IMR-90 (cell line): ENCODE results near the gene RHOC. TPM values are rescaled to one million over a fixed set of nuclear protein-coding genes. Genes with fewer than 3 reads are reported as not detected.

ENCODE experiments used
- ATAC-seq: fragments of 200-7000 bp; cut with Tn5 transposase; 2 replicates; pipeline ENCODE4 v1.9.1; 2020; ENCODE audit warnings: low read depth, mild to moderate bottlenecking, moderate library complexity
- BruUV-seq: library from RNA; stranded (reverse); fragments of 400-500 nt; replicated peaks from 2 replicates; lab custom pipeline; 2021; lab: Mats Ljungman, UMichigan
- CTCF ChIA-PET: fragments of 300-600 bp; formaldehyde crosslinking; extraction: SDS; loops from one replicate; lab custom pipeline; 2021; ENCODE audit warnings: antibody characterized with exemption; lab: Yijun Ruan, JAX
- POLR2A ChIA-PET: fragments of 300-600 bp; sonication (Branson Sonifier 250); formaldehyde crosslinking; loops from one replicate; lab custom pipeline; 2022; ENCODE audit warnings: antibody characterized with exemption; ENCODE audit not compliant: unreplicated experiment; lab: Charles Lee
- DNase-seq: peaks from one replicate; pipeline ENCODE4 v3.0.0; 2013
- H2AFZ ChIP-seq: replicated peaks from 2 replicates; pipeline ENCODE3; 2013; ENCODE audit warnings: low read length, mild to moderate bottlenecking; ENCODE audit not compliant: poor library complexity
- H2AK5ac ChIP-seq: 2 replicates; pipeline ENCODE4 v1.6.1; 2013; ENCODE audit warnings: low read depth, low read length, inconsistent platforms
- H2AK9ac ChIP-seq: replicated peaks from 2 replicates; pipeline ENCODE3; 2013; ENCODE audit warnings: mild to moderate bottlenecking, low read depth, low read length, moderate library complexity; ENCODE audit not compliant: poor library complexity
- H2BK120ac ChIP-seq: 2 replicates; pipeline ENCODE4 v1.6.1; 2013; ENCODE audit warnings: low read depth, low read length, inconsistent platforms
- H2BK15ac ChIP-seq: 3 replicates; pipeline ENCODE4 v1.6.1; 2013; ENCODE audit warnings: low read depth, low read length, inconsistent platforms
- H2BK20ac ChIP-seq: 2 replicates; pipeline ENCODE4 v1.6.1; 2013; ENCODE audit warnings: low read depth, mild to moderate bottlenecking, inconsistent platforms, low read length, moderate library complexity
- H2BK5ac ChIP-seq: 2 replicates; pipeline ENCODE4 v1.6.1; 2013; ENCODE audit warnings: mild to moderate bottlenecking, low read depth, low read length, inconsistent platforms; ENCODE audit not compliant: poor library complexity, severe bottlenecking
- H3K14ac ChIP-seq: replicated peaks from 2 replicates; pipeline ENCODE4 v1.6.1; 2013; ENCODE audit warnings: low read depth, low read length, inconsistent platforms
- H3K18ac ChIP-seq: 2 replicates; pipeline ENCODE4 v1.6.1; 2013; ENCODE audit warnings: low read depth, low read length, control low read depth
- H3K23ac ChIP-seq: 2 replicates; pipeline ENCODE4 v1.6.1; 2013; ENCODE audit warnings: low read depth, low read length, inconsistent platforms
- H3K27ac ChIP-seq: 2 replicates; pipeline ENCODE4 v1.5.1; 2013; ENCODE audit warnings: mild to moderate bottlenecking, control low read depth, low read length; ENCODE audit not compliant: insufficient read depth
- H3K27me3 ChIP-seq: 2 replicates; pipeline ENCODE4 v1.6.1; 2013; ENCODE audit warnings: low read length; ENCODE audit not compliant: control insufficient read depth, insufficient read depth
- H3K36me3 ChIP-seq: 2 replicates; pipeline ENCODE4 v1.6.1; 2013; ENCODE audit warnings: low read length, mixed read lengths; ENCODE audit not compliant: control insufficient read depth, insufficient read depth
- H3K4ac ChIP-seq: 2 replicates; pipeline ENCODE4 v1.6.1; 2013; ENCODE audit warnings: low read depth, low read length, inconsistent platforms
- H3K4me1 ChIP-seq: 2 replicates; pipeline ENCODE4 v1.6.1; 2013; ENCODE audit warnings: low read length, mixed read lengths; ENCODE audit not compliant: control insufficient read depth, insufficient read depth
- H3K4me2 ChIP-seq: 2 replicates; pipeline ENCODE4 v1.6.1; 2013; ENCODE audit warnings: low read depth, mild to moderate bottlenecking, control low read depth, low read length, moderate library complexity
- H3K4me3 ChIP-seq: 2 replicates; pipeline ENCODE4 v1.5.1; 2013; ENCODE audit warnings: low read depth, mild to moderate bottlenecking, control low read depth, low read length, moderate library complexity; ENCODE audit not compliant: insufficient read depth
- H3K56ac ChIP-seq: 2 replicates; pipeline ENCODE4 v1.6.1; 2013; ENCODE audit warnings: low read length, inconsistent platforms; ENCODE audit not compliant: insufficient read depth; ENCODE audit errors: extremely low read depth
- H3K79me1 ChIP-seq, 2 experiments: 2 replicates each; pipeline ENCODE4 v1.6.1; 2013; ENCODE audit warnings: low read length in 2 of 2, inconsistent platforms in 1 of 2, low read depth in 1 of 2
- H3K9ac ChIP-seq: 2 replicates; pipeline ENCODE4 v1.6.1; 2013; ENCODE audit warnings: low read depth, low read length, control low read depth
- H3K9me1 ChIP-seq: 2 replicates; pipeline ENCODE4 v1.6.1; 2013; ENCODE audit warnings: low read length, inconsistent platforms; ENCODE audit not compliant: insufficient read depth
- H3K9me3 ChIP-seq: 2 replicates; pipeline ENCODE4 v1.6.1; 2013; ENCODE audit warnings: low read length; ENCODE audit not compliant: control insufficient read depth, insufficient read depth
- H4K20me1 ChIP-seq: 2 replicates; pipeline ENCODE4 v1.6.1; 2013; ENCODE audit warnings: low read length, inconsistent platforms; ENCODE audit not compliant: insufficient read depth
- H4K5ac ChIP-seq: 2 replicates; pipeline ENCODE4 v1.6.1; 2013; ENCODE audit warnings: mild to moderate bottlenecking, low read depth, low read length, control low read depth
- H4K8ac ChIP-seq, 2 experiments: 2 replicates each; pipeline ENCODE4 v1.6.1; 2013; ENCODE audit warnings: low read depth in 2 of 2, low read length in 2 of 2, control low read depth in 1 of 2, inconsistent platforms in 1 of 2
- H4K91ac ChIP-seq: 2 replicates; pipeline ENCODE4 v1.6.1; 2013; ENCODE audit warnings: low read depth, low read length, inconsistent platforms; ENCODE audit not compliant: insufficient read depth
- BHLHE40 ChIP-seq: fragments of 150-350 bp; IDR thresholded peaks from 2 replicates; pipeline ENCODE4 v1.6.1; 2016; ENCODE audit warnings: mild to moderate bottlenecking, low read depth, low read length
- CEBPB ChIP-seq: IDR thresholded peaks from 2 replicates; pipeline ENCODE4 v1.6.1; 2012; ENCODE audit warnings: low read depth, low read length, improper control_type of control experiment
- CHD1 ChIP-seq: IDR thresholded peaks from 2 replicates; pipeline ENCODE4 v1.6.1; 2012; ENCODE audit warnings: low read depth, low read length, improper control_type of control experiment
- ELK1 ChIP-seq: fragments of 150-350 bp; IDR thresholded peaks from 2 replicates; pipeline ENCODE4 v1.6.1; 2016; ENCODE audit warnings: low read depth, mild to moderate bottlenecking, low read length, moderate library complexity, borderline replicate concordance
- FOS ChIP-seq: fragments of 150-350 bp; IDR thresholded peaks from 2 replicates; pipeline ENCODE4 v1.6.1; 2016; ENCODE audit warnings: low read depth, low read length
- MAZ ChIP-seq: IDR thresholded peaks from 2 replicates; pipeline ENCODE4 v1.6.1; 2012; ENCODE audit warnings: low read depth, mild to moderate bottlenecking, low read length, improper control_type of control experiment, moderate library complexity, borderline replicate concordance
- MXI1 ChIP-seq: IDR thresholded peaks from 2 replicates; pipeline ENCODE4 v1.6.1; 2012; ENCODE audit warnings: low read depth, mild to moderate bottlenecking, low read length, moderate library complexity, borderline replicate concordance
- NFE2L2 ChIP-seq: fragments of 150-350 bp; IDR thresholded peaks from 2 replicates; pipeline ENCODE4 v1.6.1; 2016; ENCODE audit warnings: low read depth, mild to moderate bottlenecking, low read length
- POLR2A ChIP-seq: IDR thresholded peaks from 2 replicates; pipeline ENCODE4 v1.6.1; 2012; ENCODE audit warnings: mild to moderate bottlenecking, low read depth, low read length
- RCOR1 ChIP-seq: IDR thresholded peaks from 2 replicates; pipeline ENCODE4 v1.6.1; 2012; ENCODE audit warnings: mild to moderate bottlenecking, low read length, improper control_type of control experiment; ENCODE audit not compliant: insufficient replicate concordance
- WGBS, 2 experiments: methylation state at CpG; one replicate each; pipeline versions ENCODE4 v1.1.5 to v1.1.7; 2013; ENCODE audit warnings: missing lambda C conversion rate in 2 of 2; ENCODE audit not compliant: insufficient read length in 1 of 2; ENCODE audit errors: extremely low coverage in 2 of 2; 5-methylcytosine and 5-hydroxymethylcytosine counted together
- dilution Hi-C: fragments of 300-500 bp; cut with HindIII; formaldehyde crosslinking; loops from one replicate; pipeline ENCODE4 v1.14.3; 2018; ENCODE audit warnings: low sequenced_read_pairs; ENCODE audit not compliant: unreplicated experiment
- in situ Hi-C: fragments of 300-500 bp; cut with MboI; formaldehyde crosslinking; loops from 3 replicates; pipeline ENCODE4 v1.14.3; 2019; ENCODE audit warnings: low sequenced_read_pairs, inconsistent platforms, mixed read lengths
- intact Hi-C: fragments of 100-400 bp; cut with micrococcal nuclease; formaldehyde crosslinking; loops from 2 replicates; pipeline ENCODE4 v1.10.0; 2022
- polyA plus RNA-seq, 3 experiments: library from polyadenylated mRNA; depleted of rRNA; stranded (reverse); fragments of >200 nt; gene quantifications; 2 replicates each; pipeline ENCODE4 v1.2.3, GENCODE V29; 2012; ENCODE audit warnings: low replicate concordance in 1 of 3
- total RNA-seq: library from RNA; depleted of rRNA; stranded (reverse); fragments of >200 nt; gene quantifications from 2 replicates; pipeline ENCODE4 v1.2.3, GENCODE V29; 2012

The RHOC gene
- total and polyA plus RNA-seq, 2 of the 4 experiments (the other 2 are of a cell fraction) = 764 to 839 TPM

- in situ Hi-C loops (no loop called here), intact Hi-C loops (no loop called here), dilution Hi-C loops (no loop called here)
- no peak overlapping the region for H3K4me2 ChIP-seq
- DNase-seq = no peak
- no peak for TF ChIP-seq ELK1
- TF ChIP-seq MAZ = no peak
- no peak for TF ChIP-seq BHLHE40
- no peak for TF ChIP-seq NFE2L2
- TF ChIP-seq POLR2A = no peak
- no peak for TF ChIP-seq CHD1
- TF ChIP-seq MXI1 = no peak
- no peak for TF ChIP-seq CEBPB
- no peak for TF ChIP-seq FOS
- no peak for TF ChIP-seq RCOR1
- no peak overlapping the region for H2AK9ac ChIP-seq
- H2AK5ac ChIP-seq = no peak overlapping the region
- no peak overlapping the region for H3K27ac ChIP-seq
- no peak overlapping the region for H3K4ac ChIP-seq
- no peak overlapping the region for H2BK5ac ChIP-seq
- H3K4me3 ChIP-seq = no peak overlapping the region
- H2BK15ac ChIP-seq = no peak overlapping the region
- H3K23ac ChIP-seq = no peak overlapping the region
- ChIA-PET POLR2A (interaction anchor here (0.5 to 0.7 kb wide), 2 partner anchors 29 to 228 kb away, joined by 3 to 5 read pairs; no protein-coding TSS in a partner anchor), CTCF (no interaction called here)
- H3K14ac ChIP-seq = no peak overlapping the region
- no peak overlapping the region for H2AFZ ChIP-seq
- H3K9ac ChIP-seq = no peak overlapping the region
- no CpG with 5 or more reads among the region's 9 CpGs for WGBS, 2 experiments
- H3K36me3 ChIP-seq = peaks cover 77% of the 10 kb centered on the region
- H3K4me1 ChIP-seq = peaks cover 21% of the 10 kb centered on the region
- BruUV-seq = no TSS peak
- H4K8ac ChIP-seq = no peak overlapping the region
- no peak overlapping the region for H4K91ac ChIP-seq
- no peaks in the 10 kb centered on the region for H3K27me3 ChIP-seq
- H4K20me1 ChIP-seq = peaks cover 21% of the 10 kb centered on the region
- H2BK20ac ChIP-seq = no peak overlapping the region
- peaks cover 12% of the 10 kb centered on the region for H3K9me1 ChIP-seq
- H3K18ac ChIP-seq = no peak overlapping the region
- no peak overlapping the region for H2BK120ac ChIP-seq
- no peak overlapping the region for H4K5ac ChIP-seq
- H3K9me3 ChIP-seq = no peaks in the 10 kb centered on the region
- H3K56ac ChIP-seq = no peak overlapping the region
- ATAC-seq = no peak
- peaks cover 7 to 40% of the 10 kb centered on the region in 2 experiments; a peak in 3 of 4 replicates for H3K79me1 ChIP-seq
These were observed 9.1 kb downstream of the RHOC start for GRCh38 chr1:112697781-112698201.
